ENCODE data around the gene YBX2.
"Not testable (repeated sequence)": the region's sequence is repeated elsewhere in the genome, so short reads cannot be mapped to it uniquely, and the experiment has no call there.

The YBX2 gene

DNA sequence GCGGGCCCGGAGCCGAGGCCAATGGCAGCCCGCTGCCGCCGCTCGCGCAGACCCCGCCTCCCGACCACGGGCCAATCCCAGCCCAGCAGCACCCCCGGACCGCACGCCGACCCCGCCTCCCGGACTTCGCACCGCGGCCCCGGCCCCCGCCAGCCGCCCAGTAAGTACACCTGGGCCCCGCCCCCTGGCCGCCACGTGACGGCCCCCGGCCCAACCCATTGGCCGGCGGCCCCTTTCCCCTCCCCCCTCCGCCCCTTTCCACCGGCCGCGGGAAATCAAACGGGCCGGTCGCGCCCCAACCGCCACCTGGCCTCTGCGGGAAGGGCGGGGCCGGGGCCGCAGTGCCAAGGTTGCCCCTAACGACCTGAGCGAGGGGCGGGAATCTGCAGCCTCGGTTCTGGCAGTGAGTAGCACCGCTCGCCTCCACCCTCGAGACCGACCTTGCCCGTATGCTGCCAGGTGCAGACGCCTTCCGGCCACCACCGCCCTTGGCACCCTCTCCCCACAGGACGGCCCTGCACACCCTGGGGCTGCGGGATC, at the start of gene YBX2:
YBX2 (minus strand) TSS at position 26 of the 540 bp plus-strand sequence. CDS start 139 bp downstream, outside the sequence.
- DNase-seq (ENCODE audit: low read depth in 3 of 3), result peak; percentile 54 to 76 (median 74)

DNA sequence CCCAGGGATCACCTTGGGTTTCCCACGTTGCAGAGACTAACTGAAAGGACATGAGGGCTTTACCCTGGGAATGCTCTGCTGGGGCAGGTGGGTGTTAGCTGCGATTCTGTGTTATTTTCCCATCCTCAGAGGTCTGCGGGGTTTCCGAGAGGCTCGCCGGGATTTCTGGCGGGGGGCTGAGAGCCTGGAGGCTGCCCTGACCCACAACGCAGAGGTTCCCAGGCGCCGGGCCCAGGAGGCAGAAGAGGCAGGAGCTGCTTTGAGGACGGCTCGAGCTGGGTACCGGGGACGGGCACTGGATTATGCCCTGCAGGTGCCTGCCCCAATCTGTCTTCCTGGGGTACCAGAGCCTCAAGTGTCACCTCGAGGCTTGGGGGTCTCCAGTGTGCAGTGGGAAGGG, 48.8 kb upstream of the YBX2 start:
- no peak for DNase-seq (ENCODE audit: low read depth in 3 of 3)

DNA sequence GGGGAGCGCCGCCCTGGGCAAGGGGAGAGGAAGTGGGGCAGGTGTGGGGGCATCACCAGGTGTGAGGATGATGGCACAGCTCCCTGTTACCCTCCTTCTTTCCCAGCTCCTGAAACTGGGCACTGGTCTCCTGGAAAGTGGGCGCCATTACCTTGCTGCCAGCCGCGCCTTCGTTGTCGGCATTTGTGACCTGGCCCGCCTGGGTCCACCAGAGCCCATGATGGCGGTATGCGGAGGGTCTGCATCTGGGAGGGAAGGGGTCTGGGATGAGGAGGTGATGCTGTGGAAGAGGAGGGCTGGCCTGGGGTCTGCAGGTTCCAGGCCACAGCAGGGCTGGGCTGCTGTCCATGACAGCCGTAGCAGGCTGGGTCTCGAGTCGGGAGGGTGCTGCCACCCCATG, 47.4 kb upstream of the YBX2 start:
- DNase-seq (ENCODE audit: low read depth in 3 of 3), result no peak

DNA sequence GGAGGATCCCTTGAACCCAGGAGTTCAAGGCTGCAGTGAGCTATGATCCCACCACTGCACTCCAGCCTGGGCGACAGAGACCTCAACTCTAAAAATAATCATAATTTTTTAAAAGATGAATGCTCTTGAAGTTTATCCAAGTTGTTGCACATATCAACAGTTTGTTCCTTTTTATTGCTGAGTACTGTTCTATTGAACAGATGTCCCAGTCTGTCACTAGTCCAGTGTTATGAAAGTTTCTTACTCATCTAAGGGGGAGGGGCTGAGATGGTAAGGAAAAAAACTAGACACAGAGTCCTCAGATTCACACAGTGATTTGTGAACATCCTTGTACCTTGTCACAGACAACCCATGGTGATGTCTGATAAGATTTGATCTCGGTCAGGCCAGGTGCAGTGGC, 45.7 kb upstream of the YBX2 start:
- DNase-seq (ENCODE audit: low read depth in 3 of 3), result no peak

DNA sequence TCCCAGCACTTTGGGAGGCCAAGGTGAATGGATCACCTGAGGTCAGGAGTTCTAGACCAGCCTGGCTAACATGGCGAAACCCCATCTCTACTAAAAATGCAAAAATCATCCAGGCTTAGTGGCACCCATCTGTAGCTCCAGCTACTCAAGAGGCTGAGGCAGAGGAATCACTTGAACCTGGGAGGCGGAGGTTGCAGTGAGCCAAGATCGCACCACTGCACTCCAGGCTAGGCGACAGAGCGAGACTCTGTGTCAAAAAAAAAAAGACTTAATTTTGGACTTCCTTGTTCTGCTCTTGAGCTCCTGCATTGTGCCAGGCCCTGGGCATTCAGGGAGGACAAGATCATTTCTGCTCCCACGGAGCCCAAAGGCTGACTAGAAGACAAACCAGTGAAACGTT, 43.2 kb upstream of the YBX2 start:
- DNase-seq (ENCODE audit: low read depth in 3 of 3), result not testable (repeated sequence)

DNA sequence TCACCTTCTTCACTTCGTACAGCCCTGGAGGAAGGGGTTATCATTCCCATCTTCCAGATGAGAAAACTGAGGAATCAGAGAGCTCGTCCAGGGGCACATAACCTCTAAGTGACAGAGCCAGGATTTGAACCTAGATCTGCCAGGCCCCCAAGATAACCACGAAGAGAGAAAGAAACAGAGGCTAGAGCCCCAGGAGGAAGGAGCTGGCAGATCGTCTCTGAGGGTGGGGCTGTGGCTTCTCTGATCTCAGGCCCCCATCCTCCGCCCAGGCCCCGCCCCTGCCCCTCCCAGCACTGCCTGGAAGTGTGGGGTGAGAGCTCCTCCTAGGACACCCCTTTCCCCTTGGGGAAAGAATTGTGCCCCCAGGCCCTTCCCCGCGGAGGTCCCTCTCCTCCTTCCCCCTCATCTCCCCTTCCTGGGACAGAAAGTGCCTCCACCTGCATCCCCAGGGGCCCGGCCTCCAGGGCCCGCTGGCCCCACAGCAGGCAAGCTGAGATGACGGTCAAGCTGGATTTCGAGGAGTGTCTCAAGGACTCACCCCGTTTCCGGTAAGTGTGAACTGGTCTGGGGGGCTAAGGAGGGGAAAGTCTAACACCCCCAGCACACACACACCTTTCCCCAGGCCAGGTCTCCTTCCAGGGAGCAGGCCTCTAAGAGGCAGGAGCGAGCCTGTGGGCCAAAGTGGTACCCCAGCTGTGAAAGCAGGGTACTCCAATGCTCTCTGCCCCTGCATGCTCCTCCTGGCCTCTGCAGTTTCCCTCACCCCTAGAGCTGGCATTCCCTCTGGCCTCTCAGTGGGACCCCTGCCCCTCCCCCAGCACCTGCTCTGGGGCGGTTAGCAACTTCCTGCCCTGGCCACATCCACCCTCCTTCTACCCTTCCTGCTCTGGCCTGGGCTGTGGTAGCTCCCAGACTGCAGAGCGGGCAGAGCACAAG, 42.1 kb upstream of the YBX2 start, which contains the start of gene ACAP1:
ACAP1 (plus strand) TSS at position 290 of the 936 bp plus-strand sequence; CDS start at position 496, 206 bp downstream.
- DNase-seq (ENCODE audit: low read depth in 3 of 3), result peak; percentile 68 to 89 (median 70)

DNA sequence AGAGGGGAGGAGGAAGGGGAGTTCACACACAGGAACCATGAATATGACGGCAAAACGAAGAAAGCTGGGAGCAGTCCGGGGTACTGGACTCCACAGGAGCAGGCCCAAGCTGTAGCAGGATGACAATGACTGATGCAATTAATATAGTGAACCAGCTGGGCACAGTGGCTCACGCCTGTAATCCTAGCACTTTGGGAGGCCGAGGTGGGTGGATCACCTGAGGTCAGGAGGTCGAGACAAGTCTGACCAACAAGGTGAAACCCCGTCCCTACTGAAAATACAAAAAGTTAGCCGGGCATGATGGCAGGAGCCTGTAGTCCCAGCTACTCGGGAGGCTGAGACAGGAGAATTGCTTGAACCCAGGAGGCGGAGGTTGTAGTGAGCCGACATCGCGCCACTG, 41.3 kb upstream of the YBX2 start:
- not testable (repeated sequence) for DNase-seq (ENCODE audit: low read depth in 3 of 3)

DNA sequence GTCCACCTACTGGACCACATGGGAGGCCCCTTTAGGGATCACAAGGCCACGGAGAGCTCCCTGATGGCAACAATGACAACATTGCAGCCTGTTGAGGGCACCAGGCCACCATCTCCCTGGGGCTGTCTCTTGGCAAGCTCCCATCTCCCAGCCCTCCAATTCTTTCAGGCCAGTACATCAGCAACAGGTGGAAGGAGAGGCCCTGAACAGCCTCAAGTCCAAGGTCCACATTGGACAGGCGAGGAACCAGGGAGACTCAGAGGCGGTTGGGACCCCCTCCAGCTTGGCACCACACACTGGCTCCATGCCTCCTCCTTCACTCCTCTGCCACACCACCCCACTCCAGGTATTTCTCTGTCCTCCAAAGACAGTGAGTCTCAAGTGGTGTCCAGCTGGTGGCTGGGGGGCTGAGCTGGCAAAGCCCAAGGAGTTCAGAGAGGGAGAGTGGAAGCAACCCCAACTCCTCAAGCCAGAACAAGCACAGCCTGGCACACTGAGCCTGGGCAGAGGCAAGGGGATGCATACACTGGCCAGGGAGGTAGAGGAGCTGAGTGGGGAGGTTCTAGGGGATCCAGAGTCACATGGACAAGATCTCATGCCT, 40.6 kb upstream of the YBX2 start:
- DNase-seq (ENCODE audit: low read depth in 3 of 3), result no peak

DNA sequence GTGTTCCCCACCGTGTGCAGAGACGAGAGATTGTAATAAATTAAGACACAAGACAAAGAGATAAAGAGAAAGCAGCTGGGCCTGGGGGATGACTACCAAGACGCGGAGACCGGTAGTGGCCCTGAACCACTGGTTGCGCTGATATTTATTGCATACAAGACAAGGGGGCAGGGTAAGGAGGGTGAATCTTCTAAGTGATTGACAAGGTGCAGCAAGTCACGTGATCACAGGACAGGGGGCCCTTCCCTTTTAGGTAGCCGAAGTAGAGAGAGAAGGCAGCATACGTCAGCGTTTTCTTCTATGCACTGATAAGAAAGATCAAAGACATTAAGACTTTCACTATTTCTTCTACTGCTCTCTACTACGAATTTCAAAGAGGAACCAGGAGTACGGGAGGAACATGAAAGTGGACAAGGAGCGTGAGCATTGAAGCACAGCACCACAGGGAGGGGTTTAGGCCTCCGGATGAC, 38.2 kb upstream of the YBX2 start:
- DNase-seq (ENCODE audit: low read depth in 3 of 3), result not testable (repeated sequence)

DNA sequence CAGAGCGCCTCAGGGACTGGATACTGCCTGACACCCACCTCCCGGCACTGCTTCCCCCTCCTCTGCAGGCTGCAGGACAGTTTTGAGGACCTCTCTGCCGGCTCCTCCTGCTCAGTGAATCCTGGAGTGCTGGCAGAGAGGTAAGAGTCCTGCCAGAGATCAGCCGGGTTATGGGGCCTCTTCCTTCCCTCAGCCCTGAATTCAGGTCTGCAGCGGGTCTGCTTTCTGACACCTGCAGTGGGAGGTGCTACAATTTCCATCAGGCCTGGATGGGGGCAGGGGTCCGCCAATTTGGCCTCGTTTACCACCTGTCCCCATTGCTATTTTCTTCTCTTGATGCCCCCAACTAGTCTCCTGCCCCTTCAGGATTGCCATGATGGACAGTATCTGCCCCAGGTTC, 37.7 kb upstream of the YBX2 start:
- no peak for DNase-seq (ENCODE audit: low read depth in 3 of 3)

DNA sequence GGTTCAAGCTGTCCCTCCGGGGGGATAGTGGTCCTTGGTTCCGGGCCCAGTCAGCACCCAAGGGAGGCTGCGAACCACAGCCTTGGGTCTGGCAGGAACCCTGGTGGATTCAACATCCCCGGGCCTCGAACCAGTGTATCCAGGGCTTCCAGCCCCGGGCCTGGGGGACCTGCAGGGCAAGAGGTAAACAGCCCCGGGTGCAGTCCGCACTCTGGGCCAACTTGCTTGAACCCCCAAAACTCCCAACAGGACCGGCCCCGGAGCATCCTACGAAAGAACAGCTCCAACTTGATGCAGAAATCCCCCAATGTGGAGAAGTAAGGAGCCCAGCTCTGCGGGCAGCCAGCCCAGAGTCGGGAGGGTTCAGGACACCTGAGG, 36.2 kb upstream of the YBX2 start:
- no peak for DNase-seq (ENCODE audit: low read depth in 3 of 3)

DNA sequence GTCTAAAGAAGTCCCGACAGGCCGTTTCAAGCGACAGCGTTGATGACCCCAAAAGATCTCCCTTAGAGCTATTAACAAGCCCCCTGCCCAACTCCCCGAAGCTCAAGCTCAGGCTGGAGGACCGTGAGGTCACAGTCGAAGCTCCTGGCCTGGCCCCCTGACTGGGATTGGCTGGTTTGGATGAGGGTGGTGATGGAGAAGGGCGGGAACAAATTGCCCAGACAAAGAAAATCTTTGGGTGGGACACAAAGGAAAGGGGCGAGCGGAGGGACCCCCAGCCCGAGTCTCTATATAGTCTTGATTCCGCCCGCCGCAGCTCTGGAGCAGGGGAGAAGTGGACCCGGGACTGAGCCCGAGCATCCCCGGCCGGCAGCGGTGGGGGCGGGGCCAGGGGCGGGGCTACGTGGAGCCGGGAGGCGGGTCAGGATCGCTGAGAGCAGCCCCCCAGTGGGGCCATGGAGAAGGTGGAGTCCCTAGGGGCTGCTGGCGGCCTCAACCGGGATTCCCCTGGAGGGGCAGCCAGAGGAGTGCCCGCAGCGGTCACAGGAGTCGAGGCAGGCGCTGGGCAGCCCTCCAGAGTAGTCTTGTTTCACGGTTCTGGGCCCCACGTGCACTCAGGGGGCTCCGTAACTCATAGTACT, 35.7 kb upstream of the YBX2 start:
- DNase-seq (ENCODE audit: low read depth in 3 of 3), result peak in 2 of 3 donors; percentile 59 to 79

DNA sequence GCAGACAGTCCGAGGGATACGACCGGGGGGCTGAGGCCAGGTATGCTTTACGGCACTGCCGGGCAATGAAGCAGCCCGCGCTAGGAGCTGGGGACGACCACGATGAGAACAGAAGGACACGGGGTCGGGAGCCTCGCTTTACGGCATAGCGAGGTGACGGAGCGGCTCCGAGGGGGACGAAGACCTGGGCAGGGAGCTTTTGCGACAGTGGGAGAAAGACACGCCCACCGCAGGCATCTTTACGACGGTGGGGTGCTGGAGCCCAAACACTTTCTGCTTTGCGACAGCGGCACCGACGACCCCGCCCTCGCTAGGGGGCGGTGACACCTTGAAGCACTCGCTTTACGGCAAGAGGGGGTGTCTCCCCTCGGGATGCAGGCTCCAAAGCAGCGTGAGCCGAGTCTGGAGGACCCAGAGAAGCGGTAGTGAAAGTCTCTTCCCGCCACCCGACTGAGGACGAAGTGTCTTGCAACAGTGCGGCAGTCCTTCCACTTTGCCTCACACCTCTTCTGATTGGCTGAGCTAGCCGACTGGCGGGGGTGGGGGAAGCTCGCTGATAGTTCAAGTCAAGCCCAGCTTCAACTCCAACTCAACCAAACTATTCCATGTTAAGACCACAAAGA, 35.0 kb upstream of the YBX2 start:
- peak; percentile 91 to 95 (median 92) for DNase-seq (ENCODE audit: low read depth in 3 of 3)

DNA sequence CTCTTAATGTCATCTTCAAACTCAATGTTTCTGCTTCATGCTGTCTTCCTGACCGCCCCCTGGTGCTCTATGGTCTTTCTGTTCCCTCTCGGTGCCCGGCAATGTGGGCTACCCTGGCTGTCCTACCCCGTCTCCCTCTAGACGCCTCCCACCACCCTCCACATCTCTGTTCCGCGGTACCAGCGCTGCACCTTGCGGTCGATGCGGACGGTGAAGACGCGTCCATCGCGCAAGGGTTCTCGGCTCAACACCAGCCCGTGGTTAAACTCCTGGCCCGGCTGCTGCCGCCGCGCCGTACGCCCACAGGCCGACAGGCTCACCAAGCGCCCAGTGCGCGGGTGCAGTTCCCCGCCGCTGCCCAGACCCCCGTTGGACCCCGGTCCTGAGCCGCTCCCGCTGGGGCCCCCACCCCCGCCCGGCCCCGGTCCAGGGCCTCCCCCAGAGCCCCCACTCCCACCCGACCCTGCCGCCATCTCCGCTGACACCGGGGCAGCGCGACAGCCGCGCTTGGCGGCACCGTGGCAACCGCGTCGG, 34.5 kb upstream of the YBX2 start, which contains the start of gene NEURL4:
NEURL4 (minus strand) TSS at position 496 of the 534 bp plus-strand sequence; CDS start at position 473, 23 bp downstream.
- no peak for DNase-seq (ENCODE audit: low read depth in 3 of 3)

DNA sequence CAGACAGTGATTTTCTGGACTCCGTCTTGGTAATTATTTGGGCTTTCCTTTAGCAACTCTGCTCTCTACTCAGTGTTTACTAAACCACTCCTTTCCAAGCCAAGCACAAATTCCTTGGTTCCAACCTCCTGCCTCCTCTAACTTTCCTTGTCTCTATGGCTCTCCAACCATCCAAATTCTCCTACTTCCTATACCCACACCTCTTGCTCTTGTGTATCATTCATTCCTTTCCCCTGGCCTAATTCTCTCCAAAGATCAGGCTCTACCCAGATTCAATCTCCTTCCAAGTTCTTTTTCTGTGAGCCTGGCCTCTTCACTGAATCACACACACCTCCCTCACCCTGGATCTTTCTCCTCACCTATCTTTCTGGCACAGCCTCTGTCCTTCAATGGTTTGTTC, 33.6 kb upstream of the YBX2 start:
- no peak for DNase-seq (ENCODE audit: low read depth in 3 of 3)

DNA sequence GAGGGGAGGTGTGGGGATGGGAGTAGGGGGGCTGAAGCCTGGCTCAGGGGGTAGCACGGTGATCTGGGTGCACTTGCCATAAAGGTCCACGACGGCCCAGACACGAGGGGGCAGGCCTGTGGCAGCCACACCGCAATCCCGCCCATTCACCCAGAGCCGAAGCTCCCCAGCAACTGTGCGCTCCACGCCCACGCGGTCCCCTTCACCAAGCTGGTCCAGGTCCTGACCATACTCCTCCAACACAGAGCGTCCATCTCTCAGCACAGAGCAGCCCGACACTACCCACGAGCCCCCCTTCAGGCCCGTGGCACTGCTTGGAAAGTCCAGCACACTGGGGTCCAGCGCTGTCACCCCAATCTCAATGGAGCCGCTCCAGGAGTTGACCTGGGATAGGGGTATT, 33.1 kb upstream of the YBX2 start:
- no peak for DNase-seq (ENCODE audit: low read depth in 3 of 3)

DNA sequence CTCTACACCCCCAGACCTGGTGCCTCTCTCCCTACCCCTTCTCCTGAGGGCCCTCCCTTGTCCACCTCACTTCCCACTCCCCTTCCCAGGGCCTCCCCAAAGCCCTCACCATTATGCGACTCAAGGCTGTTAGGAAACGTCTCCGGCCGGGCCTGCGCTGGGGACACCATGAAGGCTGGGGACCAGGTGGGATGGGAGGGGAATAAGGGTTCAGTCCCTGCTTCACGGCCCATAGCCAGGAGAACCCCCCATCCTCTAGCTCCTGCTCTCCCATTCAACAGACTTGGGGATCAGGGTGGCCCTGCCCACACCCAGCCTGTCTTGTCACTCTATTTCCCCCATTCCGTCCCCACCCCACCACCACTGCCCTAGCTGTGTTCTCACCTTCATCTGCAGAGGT, 32.6 kb upstream of the YBX2 start:
- DNase-seq (ENCODE audit: low read depth in 3 of 3), result no peak

DNA sequence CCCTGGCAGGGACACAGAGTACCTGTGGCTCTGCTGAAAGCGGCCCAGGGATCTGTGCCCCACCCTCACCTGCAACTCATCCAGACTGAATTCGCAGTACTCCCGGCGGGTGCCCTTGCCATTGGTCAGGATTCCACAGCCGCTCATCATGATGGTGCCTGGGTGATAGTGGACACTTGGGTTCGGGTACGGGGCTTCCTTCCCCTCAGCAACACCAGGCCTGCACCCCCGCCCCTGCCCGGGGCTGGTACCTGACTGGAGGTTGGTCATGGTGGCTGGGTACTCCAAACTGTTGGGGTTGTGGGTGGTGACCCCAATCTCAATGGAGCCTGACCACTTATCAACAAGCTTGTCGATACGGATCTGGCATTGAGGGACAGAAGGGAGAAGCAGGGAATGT, 31.7 kb upstream of the YBX2 start:
- DNase-seq (ENCODE audit: low read depth in 3 of 3), result no peak

DNA sequence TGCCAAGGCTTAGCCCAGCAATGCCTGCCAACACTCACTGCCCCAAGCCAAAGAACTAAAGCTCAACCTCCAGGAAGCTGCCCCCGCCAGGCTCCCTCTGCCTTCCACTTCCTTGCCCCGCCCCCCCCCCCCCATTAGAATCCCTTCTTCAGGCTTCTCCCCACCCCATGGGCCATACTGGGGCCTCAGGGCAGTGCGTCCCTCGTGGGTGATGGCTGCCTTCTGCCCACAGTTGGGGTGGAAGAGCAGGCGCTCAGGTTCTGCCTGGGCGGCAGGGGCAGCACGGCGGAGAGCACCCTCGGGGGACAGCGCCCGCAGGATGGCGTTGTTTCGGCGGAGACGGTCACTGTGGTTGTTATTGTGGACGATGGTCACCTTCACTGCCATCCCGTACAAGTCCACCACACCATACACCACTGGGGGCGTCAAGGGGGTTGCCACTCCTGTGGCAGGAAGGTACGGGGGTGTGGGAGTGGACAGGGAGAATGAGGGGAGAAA, 30.6 kb upstream of the YBX2 start:
- no peak for DNase-seq (ENCODE audit: low read depth in 3 of 3)

DNA sequence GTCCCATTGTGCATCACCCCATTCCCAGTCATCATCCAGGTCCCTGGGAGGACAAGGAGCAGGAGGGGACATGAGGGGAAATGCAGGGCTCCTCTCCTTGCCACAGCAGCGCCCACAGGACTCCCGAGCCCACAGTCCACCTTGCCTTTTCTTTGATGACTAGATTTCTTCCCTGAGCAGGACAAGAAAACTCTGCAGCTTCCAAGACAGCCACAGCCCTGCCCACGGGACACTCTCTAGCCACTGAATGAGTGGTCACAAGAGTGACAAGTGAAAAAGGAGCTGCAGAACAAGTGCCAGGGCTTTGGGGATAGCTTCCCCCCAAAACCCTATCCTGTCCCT, 30.0 kb upstream of the YBX2 start:
- DNase-seq (ENCODE audit: low read depth in 3 of 3), result no peak
